Measurements from ENCODE around the gene CIAPIN1. TPM values are rescaled to one million over a fixed set of nuclear protein-coding genes. Genes with fewer than 3 reads are reported as not detected.

CIAPIN1 gene
- total RNA-seq, 1 experiment from 2014 or later: 68.5 TPM

DNA sequence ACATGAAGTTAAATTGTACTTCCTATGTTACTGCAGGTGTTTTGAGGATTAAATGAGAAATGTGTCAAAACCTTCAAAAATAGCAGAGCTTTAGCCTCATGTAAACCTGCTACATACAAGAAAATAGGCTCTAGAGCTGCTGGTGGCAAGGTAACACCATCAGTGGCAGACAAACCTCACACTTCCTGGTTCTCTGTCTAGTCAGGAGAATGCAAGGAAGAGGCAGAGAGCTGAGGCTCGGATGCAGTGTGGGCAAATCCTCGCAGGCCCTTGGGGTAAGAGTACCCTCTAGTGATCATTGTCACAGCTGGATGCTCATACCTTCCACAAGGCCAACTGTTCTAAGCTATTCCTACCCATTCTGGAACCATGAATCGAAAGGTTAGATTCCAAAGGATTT lies 14.2 kb downstream of the CIAPIN1 start:
- RAD21 ChIA-PET (ENCODE audit: low non-redundant PET in 1 of 2, low total read pairs in 2 of 2, uncharacterized antibody in 2 of 2, unreplicated experiment in 2 of 2): no interaction called here
- no peak overlapping the region for H3K4me2 ChIP-seq (ENCODE audit: low read length)
- no peak overlapping the region for H3K27ac ChIP-seq (ENCODE audit: low read depth, low read length)
- H3K79me2 ChIP-seq (ENCODE audit: insufficient read depth, low read length): no peaks in the 10 kb centered on the region
- no peak overlapping the region for H3K4me3 ChIP-seq (replicated peaks in 1 of 2; ENCODE audit: low read depth in 1 of 2, low read length in 2 of 2)
- no peaks in the 10 kb centered on the region for H3K9me3 ChIP-seq (ENCODE audit: control insufficient read depth in 1 of 2, insufficient read depth in 1 of 2, low read depth in 1 of 2, low read length in 2 of 2)
- TF ChIP-seq, protein P1, sequence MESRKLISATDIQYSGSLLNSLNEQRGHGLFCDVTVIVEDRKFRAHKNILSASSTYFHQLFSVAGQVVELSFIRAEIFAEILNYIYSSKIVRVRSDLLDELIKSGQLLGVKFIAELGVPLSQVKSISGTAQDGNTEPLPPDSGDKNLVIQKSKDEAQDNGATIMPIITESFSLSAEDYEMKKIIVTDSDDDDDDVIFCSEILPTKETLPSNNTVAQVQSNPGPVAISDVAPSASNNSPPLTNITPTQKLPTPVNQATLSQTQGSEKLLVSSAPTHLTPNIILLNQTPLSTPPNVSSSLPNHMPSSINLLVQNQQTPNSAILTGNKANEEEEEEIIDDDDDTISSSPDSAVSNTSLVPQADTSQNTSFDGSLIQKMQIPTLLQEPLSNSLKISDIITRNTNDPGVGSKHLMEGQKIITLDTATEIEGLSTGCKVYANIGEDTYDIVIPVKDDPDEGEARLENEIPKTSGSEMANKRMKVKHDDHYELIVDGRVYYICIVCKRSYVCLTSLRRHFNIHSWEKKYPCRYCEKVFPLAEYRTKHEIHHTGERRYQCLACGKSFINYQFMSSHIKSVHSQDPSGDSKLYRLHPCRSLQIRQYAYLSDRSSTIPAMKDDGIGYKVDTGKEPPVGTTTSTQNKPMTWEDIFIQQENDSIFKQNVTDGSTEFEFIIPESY (IDR thresholded peaks at IDR 0.05; ENCODE audit: extremely low read depth, insufficient replicate concordance, low read length): no peak
- TF ChIP-seq ZFX (IDR thresholded peaks at IDR 0.05): no peak
- TF ChIP-seq, protein P2, sequence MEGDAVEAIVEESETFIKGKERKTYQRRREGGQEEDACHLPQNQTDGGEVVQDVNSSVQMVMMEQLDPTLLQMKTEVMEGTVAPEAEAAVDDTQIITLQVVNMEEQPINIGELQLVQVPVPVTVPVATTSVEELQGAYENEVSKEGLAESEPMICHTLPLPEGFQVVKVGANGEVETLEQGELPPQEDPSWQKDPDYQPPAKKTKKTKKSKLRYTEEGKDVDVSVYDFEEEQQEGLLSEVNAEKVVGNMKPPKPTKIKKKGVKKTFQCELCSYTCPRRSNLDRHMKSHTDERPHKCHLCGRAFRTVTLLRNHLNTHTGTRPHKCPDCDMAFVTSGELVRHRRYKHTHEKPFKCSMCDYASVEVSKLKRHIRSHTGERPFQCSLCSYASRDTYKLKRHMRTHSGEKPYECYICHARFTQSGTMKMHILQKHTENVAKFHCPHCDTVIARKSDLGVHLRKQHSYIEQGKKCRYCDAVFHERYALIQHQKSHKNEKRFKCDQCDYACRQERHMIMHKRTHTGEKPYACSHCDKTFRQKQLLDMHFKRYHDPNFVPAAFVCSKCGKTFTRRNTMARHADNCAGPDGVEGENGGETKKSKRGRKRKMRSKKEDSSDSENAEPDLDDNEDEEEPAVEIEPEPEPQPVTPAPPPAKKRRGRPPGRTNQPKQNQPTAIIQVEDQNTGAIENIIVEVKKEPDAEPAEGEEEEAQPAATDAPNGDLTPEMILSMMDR (IDR thresholded peaks at IDR 0.05 in 2 of 3, conservative IDR thresholded peaks at IDR 0.05 in 1 of 3; ENCODE audit: borderline replicate concordance in 1 of 3, insufficient read depth in 1 of 3, low read depth in 2 of 3, low read length in 2 of 3): no peak
- TF ChIP-seq YY1 (IDR thresholded peaks at IDR 0.05; ENCODE audit: extremely low read depth, insufficient replicate concordance, low read depth, low read length): no peak
- no peak for TF ChIP-seq SRF (IDR thresholded peaks at IDR 0.05; ENCODE audit: low read depth)
- TF ChIP-seq JUND (IDR thresholded peaks at IDR 0.05): no peak
- no peak for TF ChIP-seq TCF7L2 (IDR thresholded peaks at IDR 0.05; ENCODE audit: borderline replicate concordance, extremely low read depth, insufficient read depth, insufficient read length)
- no peak for TF ChIP-seq POLR2AphosphoS5 (IDR thresholded peaks at IDR 0.05; ENCODE audit: low read depth, low read length)
- TF ChIP-seq CBX3 (IDR thresholded peaks at IDR 0.05; ENCODE audit: low read depth): no peak
- TF ChIP-seq ZNF274 (IDR thresholded peaks at IDR 0.05; ENCODE audit: low read depth, low read length): no peak
- TF ChIP-seq CEBPB (IDR thresholded peaks at IDR 0.05; ENCODE audit: low read depth): no peak
- no peak for TF ChIP-seq ELF1 (IDR thresholded peaks at IDR 0.05; ENCODE audit: borderline replicate concordance, low read depth)
- no peak for TF ChIP-seq SP1 (IDR thresholded peaks at IDR 0.05; ENCODE audit: low read depth)
- no peak for TF ChIP-seq POLR2A (IDR thresholded peaks at IDR 0.05; ENCODE audit: borderline replicate concordance, extremely low read depth, insufficient read depth, insufficient read length)
- no peak for TF ChIP-seq EGR1 (IDR thresholded peaks at IDR 0.05; ENCODE audit: low read depth)
- POLR2A ChIA-PET: no interaction called here
- H3K9ac ChIP-seq (ENCODE audit: low read length): no peak overlapping the region
- no peaks in the 10 kb centered on the region for H3K27me3 ChIP-seq (ENCODE audit: insufficient read depth, low read length)
- ATAC-seq: no peak
- H4K20me1 ChIP-seq (ENCODE audit: insufficient read depth): no peaks in the 10 kb centered on the region
- CTCF ChIA-PET: no interaction called here
- intact Hi-C loops (cut with micrococcal nuclease): no loop called here
- no peak overlapping the region for H2AFZ ChIP-seq (ENCODE audit: low read depth, low read length, poor library complexity, severe bottlenecking)
- no TSS peak for BruUV-seq (replicated peaks)
- H3K4me1 ChIP-seq (ENCODE audit: control insufficient read depth in 1 of 2, insufficient read depth in 2 of 2, low read length in 2 of 2): no peaks in the 10 kb centered on the region
- peaks cover 72 to 73% of the 10 kb centered on the region in 2 experiments for H3K36me3 ChIP-seq (ENCODE audit: control insufficient read depth in 1 of 2, insufficient read depth in 2 of 2, low read length in 2 of 2)
- no peaks in the 10 kb centered on the region for H3K9me2 ChIP-seq (ENCODE audit: insufficient read depth)
- no peak for DNase-seq (ENCODE audit: low read depth, low spot score)
